ENCODE data around the gene GAL3ST3. TPM values are rescaled to one million over a fixed set of nuclear protein-coding genes. Genes with fewer than 3 reads are reported as not detected.
"Not testable (repeated sequence)": the region's sequence is repeated elsewhere in the genome, so short reads cannot be mapped to it uniquely, and the experiment has no call there.

GAL3ST3 gene
- total and polyA plus RNA-seq, 4 donors, result not detected

DNA sequence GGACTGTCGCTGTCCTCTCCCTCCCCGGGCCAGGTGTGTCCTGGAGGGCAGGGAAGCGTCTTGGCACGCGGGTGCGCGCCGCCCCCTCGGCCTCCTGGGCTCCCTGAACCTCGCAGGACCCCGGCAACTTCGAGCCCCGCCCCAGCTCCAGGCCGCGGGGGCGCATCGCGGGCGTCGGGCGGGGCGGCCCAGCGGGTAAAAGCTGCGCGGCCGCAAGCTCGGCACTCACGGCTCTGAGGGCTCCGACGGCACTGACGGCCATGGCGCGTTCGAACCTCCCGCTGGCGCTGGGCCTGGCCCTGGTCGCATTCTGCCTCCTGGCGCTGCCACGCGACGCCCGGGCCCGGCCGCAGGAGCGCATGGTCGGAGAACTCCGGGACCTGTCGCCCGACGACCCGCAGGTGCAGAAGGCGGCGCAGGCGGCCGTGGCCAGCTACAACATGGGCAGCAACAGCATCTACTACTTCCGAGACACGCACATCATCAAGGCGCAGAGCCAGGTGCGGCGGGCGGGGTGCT lies 37.1 kb downstream of the GAL3ST3 start, which contains the start of gene CST6:
Gene CST6 (plus strand): TSS at position 224 of the 519 bp plus-strand sequence. CDS start 37 bp downstream, at position 261.
- Histone ChIP-seq H3K36me3 (ENCODE audit: control insufficient read depth in 4 of 4, insufficient read depth in 4 of 4, low read length in 4 of 4) (no peaks in the 10 kb centered on the region), H3K9me3 (ENCODE audit: control insufficient read depth in 4 of 4, insufficient read depth in 3 of 4, low read length in 3 of 4) (no peaks in the 10 kb centered on the region), H3K9ac (ENCODE audit: insufficient read depth in 1 of 2, low read length in 2 of 2) (no peak within 1 kb of the TSS), H3K4me1 (ENCODE audit: control insufficient read depth in 5 of 5, insufficient read depth in 5 of 5, low read length in 5 of 5) (peaks cover 0 to 9% (median 0%) of the 10 kb centered on the region in 5 donors), H3K4me3 (no peak within 1 kb of the TSS), H3K27ac (ENCODE audit: low read depth in 1 of 2, low read length in 1 of 2) (peak within 1 kb of the TSS in 1 of 2 donors; percentile 72), H3K27me3 (ENCODE audit: control insufficient read depth in 3 of 3, insufficient read depth in 3 of 3, low read length in 2 of 3) (peaks cover 0 to 24% (median 20%) of the 10 kb centered on the region in 3 donors)
- no peak for ATAC-seq (ENCODE audit: insufficient read depth, low FRiP score)
- TF ChIP-seq, protein P1, sequence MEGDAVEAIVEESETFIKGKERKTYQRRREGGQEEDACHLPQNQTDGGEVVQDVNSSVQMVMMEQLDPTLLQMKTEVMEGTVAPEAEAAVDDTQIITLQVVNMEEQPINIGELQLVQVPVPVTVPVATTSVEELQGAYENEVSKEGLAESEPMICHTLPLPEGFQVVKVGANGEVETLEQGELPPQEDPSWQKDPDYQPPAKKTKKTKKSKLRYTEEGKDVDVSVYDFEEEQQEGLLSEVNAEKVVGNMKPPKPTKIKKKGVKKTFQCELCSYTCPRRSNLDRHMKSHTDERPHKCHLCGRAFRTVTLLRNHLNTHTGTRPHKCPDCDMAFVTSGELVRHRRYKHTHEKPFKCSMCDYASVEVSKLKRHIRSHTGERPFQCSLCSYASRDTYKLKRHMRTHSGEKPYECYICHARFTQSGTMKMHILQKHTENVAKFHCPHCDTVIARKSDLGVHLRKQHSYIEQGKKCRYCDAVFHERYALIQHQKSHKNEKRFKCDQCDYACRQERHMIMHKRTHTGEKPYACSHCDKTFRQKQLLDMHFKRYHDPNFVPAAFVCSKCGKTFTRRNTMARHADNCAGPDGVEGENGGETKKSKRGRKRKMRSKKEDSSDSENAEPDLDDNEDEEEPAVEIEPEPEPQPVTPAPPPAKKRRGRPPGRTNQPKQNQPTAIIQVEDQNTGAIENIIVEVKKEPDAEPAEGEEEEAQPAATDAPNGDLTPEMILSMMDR (IDR thresholded peaks at IDR 0.05; ENCODE audit: control extremely low read depth, extremely low read depth), result no peak
- no peak for DNase-seq
- 8 to 10% methylated on average over 54 to 61 of the region's 61 CpGs for WGBS, 2 donors

DNA sequence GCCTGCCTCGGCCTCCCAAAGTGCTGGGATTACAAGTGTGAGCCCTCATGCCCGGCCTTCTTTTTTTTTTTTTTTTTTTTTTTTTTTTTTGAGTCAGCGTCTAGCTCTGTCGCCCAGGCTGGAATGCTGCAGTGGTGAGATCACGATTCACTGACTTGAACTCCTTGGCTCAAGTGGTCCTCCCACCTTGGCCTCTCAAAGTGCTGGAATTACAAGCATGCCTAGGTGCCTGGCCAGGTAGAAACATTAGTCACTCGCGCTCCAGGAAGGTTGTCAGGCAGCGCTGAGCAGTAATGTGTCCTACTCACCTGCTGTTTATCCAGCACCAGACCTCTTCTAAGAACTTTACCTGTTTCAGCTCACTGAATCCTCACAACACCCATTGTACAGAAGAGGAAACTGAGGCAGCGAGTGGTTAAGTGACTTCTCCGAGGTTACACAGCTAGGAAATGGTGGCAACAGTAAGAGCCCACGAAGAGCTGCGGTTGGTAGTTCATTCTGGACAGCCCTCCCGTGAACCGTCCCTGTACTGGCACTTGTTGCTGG lies 37.6 kb downstream of the GAL3ST3 start:
- H3K27me3 ChIP-seq (ENCODE audit: control insufficient read depth in 3 of 3, insufficient read depth in 3 of 3, low read length in 2 of 3), result peaks cover 0 to 24% (median 20%) of the 10 kb centered on the region in 3 donors
- no peaks in the 10 kb centered on the region for H3K36me3 ChIP-seq (ENCODE audit: control insufficient read depth in 4 of 4, insufficient read depth in 4 of 4, low read length in 4 of 4)
- TF ChIP-seq, protein P1 (IDR thresholded peaks at IDR 0.05; ENCODE audit: control extremely low read depth, extremely low read depth), result no peak
- 36 to 62% methylated on average over 13 to 14 of the region's 14 CpGs for whole genome bisulfite sequencing, 2 donors
- H3K27ac ChIP-seq (ENCODE audit: low read depth in 1 of 2, low read length in 1 of 2), result peak overlapping the region in 1 of 2 donors; percentile 72
- DNase-seq (peak; percentile 55 to 77 (median 75)), ATAC-seq (ENCODE audit: insufficient read depth, low FRiP score) (peak; percentile 56)
- H3K4me3 ChIP-seq, result no peak overlapping the region
- H3K9ac ChIP-seq (ENCODE audit: insufficient read depth in 1 of 2, low read length in 2 of 2), result no peak overlapping the region
- no peaks in the 10 kb centered on the region for H3K9me3 ChIP-seq (ENCODE audit: control insufficient read depth in 4 of 4, insufficient read depth in 3 of 4, low read length in 3 of 4)
- peaks cover 0 to 9% (median 0%) of the 10 kb centered on the region in 5 donors for H3K4me1 ChIP-seq (ENCODE audit: control insufficient read depth in 5 of 5, insufficient read depth in 5 of 5, low read length in 5 of 5)

DNA sequence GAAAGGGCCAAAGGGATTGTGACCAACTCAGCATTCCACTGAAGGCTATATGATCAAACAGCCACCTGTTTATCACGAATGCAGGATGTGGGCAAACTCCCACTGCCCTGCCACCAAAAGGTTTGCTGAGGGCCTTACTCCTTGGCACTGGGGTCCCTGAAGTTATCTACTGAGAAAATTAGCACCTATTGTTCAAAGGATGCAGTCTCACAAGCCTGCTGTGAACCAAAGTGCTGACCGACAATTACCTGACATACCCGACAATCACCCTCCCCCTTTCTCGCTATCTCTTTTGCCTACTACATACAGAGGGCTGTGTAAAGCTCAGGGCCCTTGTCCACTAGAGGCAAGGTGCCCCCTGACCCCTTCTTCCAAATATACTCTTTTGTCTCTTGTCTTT lies 38.9 kb downstream of the GAL3ST3 start:
- 73 to 81% methylated on average over 4 of the region's 4 CpGs for WGBS, 2 donors
- ATAC-seq (ENCODE audit: insufficient read depth, low FRiP score); DNase-seq; H3K36me3 ChIP-seq (ENCODE audit: control insufficient read depth in 4 of 4, insufficient read depth in 4 of 4, low read length in 4 of 4); H3K4me1 ChIP-seq (ENCODE audit: control insufficient read depth in 5 of 5, insufficient read depth in 5 of 5, low read length in 5 of 5); H3K4me3 ChIP-seq; H3K9ac ChIP-seq (ENCODE audit: insufficient read depth in 1 of 2, low read length in 2 of 2); H3K27ac ChIP-seq (ENCODE audit: low read depth in 1 of 2, low read length in 1 of 2); H3K9me3 ChIP-seq (ENCODE audit: control insufficient read depth in 4 of 4, insufficient read depth in 3 of 4, low read length in 3 of 4): not testable (repeated sequence)
- peaks cover 0 to 24% (median 20%) of the 10 kb centered on the region in 3 donors for H3K27me3 ChIP-seq (ENCODE audit: control insufficient read depth in 3 of 3, insufficient read depth in 3 of 3, low read length in 2 of 3)

DNA sequence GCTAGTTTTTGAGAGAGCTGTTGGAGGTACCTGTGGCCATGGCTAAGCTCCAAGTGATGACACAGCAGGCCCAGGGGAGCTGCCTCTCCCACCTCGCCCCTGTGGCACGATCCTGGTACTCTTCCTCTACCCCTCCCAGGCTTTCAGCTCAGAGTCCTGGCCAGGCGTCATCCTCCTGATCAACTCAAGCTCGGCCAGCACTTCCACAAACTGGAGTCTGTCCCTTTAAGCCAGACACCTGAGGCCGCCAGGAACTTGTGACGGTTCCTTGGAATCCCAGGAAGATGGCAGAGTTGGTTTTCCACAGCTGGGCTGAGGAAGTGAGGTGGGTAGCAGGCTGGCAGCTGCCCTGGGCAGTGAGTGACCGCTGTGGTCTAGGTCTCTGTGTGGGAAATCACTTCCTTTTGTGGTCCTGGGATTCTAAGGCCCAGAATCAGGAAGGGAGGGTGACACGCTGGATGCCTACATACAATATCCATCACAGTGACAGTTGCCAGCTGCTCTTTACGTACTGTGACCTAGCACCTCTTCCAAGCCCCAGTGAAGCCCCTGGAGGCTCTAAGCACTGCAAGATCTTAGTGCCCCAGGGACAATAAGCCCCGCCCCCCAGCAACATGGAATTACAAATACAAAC lies 40.4 kb downstream of the GAL3ST3 start:
- ATAC-seq (ENCODE audit: insufficient read depth, low FRiP score) (no peak), DNase-seq (no peak)
- Histone ChIP-seq H3K36me3 (ENCODE audit: control insufficient read depth in 4 of 4, insufficient read depth in 4 of 4, low read length in 4 of 4) (peaks cover 0 to 16% (median 13%) of the 10 kb centered on the region in 4 donors), H3K4me3 (no peak overlapping the region), H3K9me3 (ENCODE audit: control insufficient read depth in 4 of 4, insufficient read depth in 3 of 4, low read length in 3 of 4) (no peaks in the 10 kb centered on the region), H3K27me3 (ENCODE audit: control insufficient read depth in 3 of 3, insufficient read depth in 3 of 3, low read length in 2 of 3) (peaks cover 0 to 24% (median 20%) of the 10 kb centered on the region in 3 donors), H3K27ac (ENCODE audit: low read depth in 1 of 2, low read length in 1 of 2) (no peak overlapping the region), H3K9ac (ENCODE audit: insufficient read depth in 1 of 2, low read length in 2 of 2) (no peak overlapping the region), H3K4me1 (ENCODE audit: control insufficient read depth in 5 of 5, insufficient read depth in 5 of 5, low read length in 5 of 5) (peaks cover 0 to 5% (median 0%) of the 10 kb centered on the region in 5 donors)
- TF ChIP-seq, protein P1 (IDR thresholded peaks at IDR 0.05; ENCODE audit: control extremely low read depth, extremely low read depth), result no peak
- WGBS, 2 donors, result 55% methylated on average over 10 of the region's 10 CpGs
